RCC 7860 (cell line): ENCODE results near the gene C1QTNF8.
A peak's percentile ranks its signal among the peaks of the same experiment; 100 is the strongest.

Experiments used
- DNase-seq: peaks from one replicate; pipeline ENCODE4 v3.0.0-alpha.2; 2015; ENCODE audit warnings: low spot score
- FAIRE-seq: peaks from 2 replicates; lab custom pipeline; 2012; peaks lifted over from hg19 to GRCh38; lab: Jason Lieb, UNC

The C1QTNF8 gene

GRCh38 chr16:1112506-1113184 is 16.6 kb upstream of the C1QTNF8 start:
- FAIRE-seq (no peak), DNase-seq (no peak)

GRCh38 chr16:1109648-1110047 is 13.6 kb upstream of the C1QTNF8 start:
- DNase-seq, result no peak
- no peak for FAIRE-seq

- FAIRE-seq (no peak), DNase-seq (peak; percentile 8)
These were observed 12.5 kb upstream of the C1QTNF8 start for GRCh38 chr16:1108299-1109252.

- FAIRE-seq, result no peak
These were observed 11.7 kb upstream of the C1QTNF8 start for GRCh38 chr16:1107731-1108130.

GRCh38 chr16:1107141-1107540 is 11.1 kb upstream of the C1QTNF8 start:
- no peak for FAIRE-seq
- DNase-seq, result no peak

More at GRCh38 chr16:1107731-1108130, 11.7 kb upstream of the C1QTNF8 start:
- no peak for DNase-seq

- no peak for DNase-seq
- no peak for FAIRE-seq
These were observed 10.6 kb upstream of the C1QTNF8 start for GRCh38 chr16:1106659-1107058.

- no peak for FAIRE-seq
- peak; percentile 24 for DNase-seq
These were observed 10.0 kb upstream of the C1QTNF8 start for GRCh38 chr16:1105888-1106620.

GRCh38 chr16:1103636-1103980 is 7.6 kb upstream of the C1QTNF8 start:
- DNase-seq, result no peak
- no peak for FAIRE-seq

GRCh38 chr16:1102921-1103635 is 7.0 kb upstream of the C1QTNF8 start:
- DNase-seq, result no peak
- FAIRE-seq, result no peak

- DNase-seq, result no peak
- no peak for FAIRE-seq
These were observed 6.3 kb upstream of the C1QTNF8 start for GRCh38 chr16:1102333-1102700.

GRCh38 chr16:1101573-1102332 is 5.7 kb upstream of the C1QTNF8 start:
- FAIRE-seq, result no peak
- no peak for DNase-seq

- no peak for FAIRE-seq
- no peak for DNase-seq
These were observed 5.1 kb upstream of the C1QTNF8 start for GRCh38 chr16:1101133-1101532.

GRCh38 chr16:1100084-1100800 is 4.2 kb upstream of the C1QTNF8 start:
- FAIRE-seq (no peak), DNase-seq (no peak)

GRCh38 chr16:1099189-1100083 is 3.4 kb upstream of the C1QTNF8 start:
- FAIRE-seq (no peak), DNase-seq (no peak)

GRCh38 chr16:1098266-1098991 is 2.4 kb upstream of the C1QTNF8 start:
- DNase-seq, result no peak
- no peak for FAIRE-seq

- FAIRE-seq (no peak), DNase-seq (peak; percentile 29)
These were observed 1.8 kb upstream of the C1QTNF8 start for GRCh38 chr16:1097800-1098199.

GRCh38 chr16:1097156-1097555 is 1.1 kb upstream of the C1QTNF8 start:
- DNase-seq (no peak), FAIRE-seq (no peak)
